HG03558 (cell line): ENCODE data around the gene AATF.

ENCODE experiments used
- ATAC-seq: cut with Tn5 transposase; IDR thresholded peaks from one replicate; pipeline ENCODE4 v1.9.1; 2021; ENCODE audit warnings: moderate number of reproducible peaks; ENCODE audit not compliant: unreplicated experiment; ENCODE audit errors: extremely low read depth

The AATF gene

GRCh38 chr17:36977066-36977465 is 28.3 kb downstream of the AATF start:
- ATAC-seq: no peak

GRCh38 chr17:36977568-36977967 is 28.8 kb downstream of the AATF start:
- no peak for ATAC-seq

GRCh38 chr17:36978810-36979564 is 30.2 kb downstream of the AATF start:
- no peak for ATAC-seq

GRCh38 chr17:36979565-36979941 is 30.8 kb downstream of the AATF start:
- no peak for ATAC-seq

- no peak for ATAC-seq
These were observed 31.6 kb downstream of the AATF start for GRCh38 chr17:36980280-36980761.

GRCh38 chr17:36983618-36984017 is 34.9 kb downstream of the AATF start:
- no peak for ATAC-seq

GRCh38 chr17:36989173-36989572 is 40.4 kb downstream of the AATF start:
- ATAC-seq: no peak

GRCh38 chr17:36992701-36993100 is 43.9 kb downstream of the AATF start:
- no peak for ATAC-seq

- ATAC-seq: no peak
These were observed 44.5 kb downstream of the AATF start for GRCh38 chr17:36993227-36993626.

- no peak for ATAC-seq
These were observed 45.7 kb downstream of the AATF start for GRCh38 chr17:36994438-36994837.

- ATAC-seq: no peak
These were observed 50.7 kb downstream of the AATF start for GRCh38 chr17:36999471-36999870.

- no peak for ATAC-seq
These were observed 68.0 kb downstream of the AATF start for GRCh38 chr17:37016780-37017179.

GRCh38 chr17:37017404-37017803 is 68.7 kb downstream of the AATF start:
- no peak for ATAC-seq

- ATAC-seq: no peak
These were observed 70.5 kb downstream of the AATF start for GRCh38 chr17:37019117-37019740.

- ATAC-seq: no peak
These were observed 71.0 kb downstream of the AATF start for GRCh38 chr17:37019741-37020129.

GRCh38 chr17:37024181-37024637 is 75.5 kb downstream of the AATF start:
- ATAC-seq: no peak

GRCh38 chr17:37025238-37025637 is 76.5 kb downstream of the AATF start:
- no peak for ATAC-seq

- ATAC-seq: no peak
These were observed 77.2 kb downstream of the AATF start for GRCh38 chr17:37025847-37026530.

- ATAC-seq: no peak
These were observed 77.7 kb downstream of the AATF start for GRCh38 chr17:37026531-37026869.

- no peak for ATAC-seq
These were observed 79.3 kb downstream of the AATF start for GRCh38 chr17:37028040-37028439.

- ATAC-seq: no peak
These were observed 82.8 kb downstream of the AATF start for GRCh38 chr17:37031493-37032083.
